ENCODE data around the gene PUS3.
A peak's percentile ranks its signal among the peaks of the same experiment; 100 is the strongest.

PUS3 gene

GRCh38 chr11:125902927-125903710 lies at the start of gene PUS3 (continued):
- TF ChIP-seq ZNF426 (tag by site-specific recombination; IDR thresholded peaks at IDR 0.05) (no peak), ZNF121 (tag by site-specific recombination; IDR thresholded peaks at IDR 0.05) (no peak), ZNF311 (tag by site-specific recombination; IDR thresholded peaks at IDR 0.05; ENCODE audit: borderline replicate concordance) (no peak), HOXC10 (CRISPR knock-in tag; IDR thresholded peaks at IDR 0.05) (no peak), FEZF1 (tag by site-specific recombination; IDR thresholded peaks at IDR 0.05) (no peak), ZNF266 (tag by site-specific recombination; IDR thresholded peaks at IDR 0.05; ENCODE audit: low read depth) (no peak), ZNF624 (tag by site-specific recombination; IDR thresholded peaks at IDR 0.05) (no peak), ZNF785 (tag by site-specific recombination; IDR thresholded peaks at IDR 0.05) (no peak), ZNF639 (tag by site-specific recombination; IDR thresholded peaks at IDR 0.05) (no peak), ZNF148 (tag by site-specific recombination; IDR thresholded peaks at IDR 0.05; ENCODE audit: borderline replicate concordance) (no peak), ZNF335 (tag by site-specific recombination; conservative IDR thresholded peaks at IDR 0.05) (peak; percentile 76), ZBTB6 (tag by site-specific recombination; IDR thresholded peaks at IDR 0.05) (no peak), SETDB1 (IDR thresholded peaks at IDR 0.05; ENCODE audit: insufficient read length, low read length) (no peak), IKZF3 (tag by site-specific recombination; IDR thresholded peaks at IDR 0.05) (no peak), ZNF558 (tag by site-specific recombination; IDR thresholded peaks at IDR 0.05) (no peak), ZNF433 (tag by site-specific recombination; IDR thresholded peaks at IDR 0.05; ENCODE audit: low read depth) (no peak), ZIC2 (tag by site-specific recombination; IDR thresholded peaks at IDR 0.05) (no peak), ZNF174 (tag by site-specific recombination; IDR thresholded peaks at IDR 0.05) (no peak), ZNF629 (tag by site-specific recombination; IDR thresholded peaks at IDR 0.05) (peak; percentile 57; the same call in 1 of the 2 replicates), SP3 (tag by site-specific recombination; IDR thresholded peaks at IDR 0.05) (peak; percentile 44; the same call in 1 of the 2 replicates), ZNF175 (tag by site-specific recombination; IDR thresholded peaks at IDR 0.05) (no peak), ZSCAN18 (tag by site-specific recombination; IDR thresholded peaks at IDR 0.05) (no peak), ZNF133 (tag by site-specific recombination; IDR thresholded peaks at IDR 0.05) (no peak), SCRT1 (tag by site-specific recombination; IDR thresholded peaks at IDR 0.05; ENCODE audit: borderline replicate concordance) (no peak), ZNF843 (tag by site-specific recombination; IDR thresholded peaks at IDR 0.05) (no peak), HIC1 (tag by site-specific recombination; IDR thresholded peaks at IDR 0.05) (no peak), ZNF223 (tag by site-specific recombination; IDR thresholded peaks at IDR 0.05) (no peak), PRDM1 (tag by site-specific recombination; IDR thresholded peaks at IDR 0.05) (peak; percentile 72), ZSCAN30 (tag by site-specific recombination; IDR thresholded peaks at IDR 0.05) (no peak), TRIM28 (IDR thresholded peaks at IDR 0.05; ENCODE audit: borderline replicate concordance, low read length) (no peak), ZNF132 (tag by site-specific recombination; IDR thresholded peaks at IDR 0.05; ENCODE audit: borderline replicate concordance) (no peak)

Measured in HEK293 (cell line).